BE2C (cell line): ENCODE data around the gene FOSL1.

Experiments
- DNase-seq: peaks from one replicate; pipeline ENCODE4 v3.0.0-alpha.2; 2020
- H3K27me3 ChIP-seq: fragments of 250-450 bp; sonication (Bioruptor Pico); 2 replicates; pipeline ENCODE4 v1.5.1; 2020; ENCODE audit warnings: mild to moderate bottlenecking
- H3K36me3 ChIP-seq: fragments of 250-450 bp; sonication (Bioruptor Pico); 2 replicates; pipeline ENCODE4 v1.5.1; 2020; ENCODE audit warnings: mild to moderate bottlenecking
- H3K4me1 ChIP-seq: fragments of 250-450 bp; sonication (Bioruptor Pico); 2 replicates; pipeline ENCODE4 v1.5.1; 2020
- H3K4me3 ChIP-seq: 2 replicates; pipeline ENCODE4 v1.5.1; 2011; ENCODE audit warnings: low read depth, low read length
- H3K9me3 ChIP-seq: fragments of 250-450 bp; sonication (Bioruptor Pico); 2 replicates; pipeline ENCODE4 v1.5.1; 2020
- CTCF ChIP-seq: IDR thresholded peaks from 2 replicates; pipeline ENCODE4 v1.5.1; 2012; ENCODE audit warnings: mild to moderate bottlenecking, low read depth, low read length

The FOSL1 gene

GRCh38 chr11:65918211-65919140 lies 18.3 kb upstream of the FOSL1 start, which contains the start of gene C11orf68:
TSS of gene C11orf68 (minus strand) at chr11:65919062. CDS start at chr11:65919031, 31 bp downstream.
- H3K4me1 ChIP-seq = peaks cover 14% of the 10 kb centered on the region
- DNase-seq = no peak
- no peaks in the 10 kb centered on the region for H3K9me3 ChIP-seq
- TF ChIP-seq CTCF = no peak
- no peaks in the 10 kb centered on the region for H3K36me3 ChIP-seq
- H3K4me3 ChIP-seq = peak within 1 kb of the TSS; percentile 98
- no peaks in the 10 kb centered on the region for H3K27me3 ChIP-seq

- no peaks in the 10 kb centered on the region for H3K36me3 ChIP-seq
- H3K9me3 ChIP-seq = no peaks in the 10 kb centered on the region
- DNase-seq = no peak
- H3K4me1 ChIP-seq = peaks cover 14% of the 10 kb centered on the region
- no peak for TF ChIP-seq CTCF
- peak overlapping the region; percentile 98 for H3K4me3 ChIP-seq
- H3K27me3 ChIP-seq = no peaks in the 10 kb centered on the region
Observed at GRCh38 chr11:65917434-65918210, 17.4 kb upstream of the FOSL1 start.

- H3K4me3 ChIP-seq = no peak overlapping the region
- H3K36me3 ChIP-seq = no peaks in the 10 kb centered on the region
- peaks cover 14% of the 10 kb centered on the region for H3K4me1 ChIP-seq
- H3K27me3 ChIP-seq = no peaks in the 10 kb centered on the region
- H3K9me3 ChIP-seq = no peaks in the 10 kb centered on the region
- no peak for DNase-seq
- no peak for TF ChIP-seq CTCF
Observed at GRCh38 chr11:65917077-65917433, 16.9 kb upstream of the FOSL1 start.

DNA sequence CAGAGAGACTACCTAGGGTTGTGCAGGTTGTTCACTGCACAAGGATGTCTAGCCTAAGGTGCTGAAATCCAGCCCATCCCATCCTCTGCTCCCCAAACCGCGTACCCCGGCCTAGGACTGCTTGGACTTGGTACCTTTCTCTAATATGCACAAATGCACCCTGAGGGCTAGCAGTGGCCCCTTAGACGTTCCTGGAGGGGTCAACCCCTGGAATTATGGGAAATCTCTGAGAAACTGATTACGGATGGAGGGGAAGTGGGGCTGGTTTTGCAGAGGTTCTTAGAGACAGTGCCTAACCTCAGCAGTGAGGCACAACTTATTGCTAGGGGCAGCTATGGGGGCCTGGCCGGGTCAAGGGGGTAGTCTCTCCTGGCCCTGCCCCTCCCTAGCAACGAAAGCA lies 16.2 kb upstream of the FOSL1 start:
- Histone ChIP-seq H3K4me1 (peaks cover 14% of the 10 kb centered on the region), H3K36me3 (no peaks in the 10 kb centered on the region), H3K4me3 (no peak overlapping the region), H3K27me3 (no peaks in the 10 kb centered on the region), H3K9me3 (no peaks in the 10 kb centered on the region)
- DNase-seq = no peak
- no peak for TF ChIP-seq CTCF

DNA sequence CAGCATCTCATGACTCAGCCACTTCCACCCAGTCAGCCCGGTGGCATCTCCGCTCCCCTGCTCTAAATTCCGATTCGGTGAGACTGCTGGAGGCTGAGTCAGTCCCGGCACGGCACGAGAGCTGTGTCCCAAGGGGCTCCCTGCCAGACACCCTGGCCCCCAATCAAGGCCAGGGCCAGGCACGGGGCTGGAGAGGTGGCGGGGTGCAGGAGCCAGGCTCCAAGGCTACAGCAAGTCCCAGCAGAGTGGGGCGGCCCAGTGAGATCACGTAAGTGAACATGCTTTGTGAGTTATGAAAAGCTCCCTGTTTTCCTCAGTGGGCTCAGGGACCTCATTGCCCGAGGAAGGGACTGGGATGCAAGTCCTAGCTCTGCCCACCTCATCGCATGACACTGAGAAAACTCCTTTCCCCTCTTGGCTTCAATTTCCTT lies 15.6 kb upstream of the FOSL1 start:
- no peak for TF ChIP-seq CTCF
- no peaks in the 10 kb centered on the region for H3K27me3 ChIP-seq
- H3K36me3 ChIP-seq = no peaks in the 10 kb centered on the region
- H3K9me3 ChIP-seq = no peaks in the 10 kb centered on the region
- H3K4me3 ChIP-seq = no peak overlapping the region; the same call in 1 of the 2 replicates
- peak; percentile 81 for DNase-seq
- H3K4me1 ChIP-seq = peaks cover 14% of the 10 kb centered on the region
